ENCODE results near the gene MAB21L3.

Gene MAB21L3

DNA sequence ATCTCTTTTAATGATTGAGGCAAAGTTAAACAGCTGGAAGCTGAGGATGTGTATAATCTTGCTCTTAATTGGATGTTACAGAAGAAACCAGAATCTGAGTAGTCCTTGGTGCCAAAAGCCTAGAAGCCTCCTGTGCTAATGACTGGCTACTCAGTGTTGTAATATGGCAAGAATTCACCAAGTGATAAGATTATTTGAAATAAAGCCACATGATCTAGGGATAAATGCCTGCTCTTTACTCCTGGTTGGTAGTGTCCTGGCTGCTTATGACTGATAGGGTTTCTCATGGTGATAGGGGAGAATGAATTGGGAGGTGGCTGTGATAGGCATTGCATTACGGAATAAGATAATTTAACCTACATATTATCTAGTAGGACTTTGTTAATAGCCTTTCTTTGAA is 13.6 kb upstream of the MAB21L3 start:
- H3K36me3 ChIP-seq (ENCODE audit: insufficient read depth, low read length): no peaks in the 10 kb centered on the region
- H3K79me2 ChIP-seq (ENCODE audit: insufficient read depth, low read length): no peaks in the 10 kb centered on the region
- H3K9ac ChIP-seq (ENCODE audit: low read length): no peak overlapping the region
- no peaks in the 10 kb centered on the region for H3F3A ChIP-seq (ENCODE audit: insufficient read depth, low read length)
- H2AFZ ChIP-seq (ENCODE audit: low read length): no peak overlapping the region
- no peaks in the 10 kb centered on the region for H3K4me1 ChIP-seq (ENCODE audit: insufficient read depth, low read length, severe bottlenecking)
- TF ChIP-seq EZH2 (IDR thresholded peaks at IDR 0.05; ENCODE audit: borderline replicate concordance, low read length): no peak
- TF ChIP-seq, protein P1, sequence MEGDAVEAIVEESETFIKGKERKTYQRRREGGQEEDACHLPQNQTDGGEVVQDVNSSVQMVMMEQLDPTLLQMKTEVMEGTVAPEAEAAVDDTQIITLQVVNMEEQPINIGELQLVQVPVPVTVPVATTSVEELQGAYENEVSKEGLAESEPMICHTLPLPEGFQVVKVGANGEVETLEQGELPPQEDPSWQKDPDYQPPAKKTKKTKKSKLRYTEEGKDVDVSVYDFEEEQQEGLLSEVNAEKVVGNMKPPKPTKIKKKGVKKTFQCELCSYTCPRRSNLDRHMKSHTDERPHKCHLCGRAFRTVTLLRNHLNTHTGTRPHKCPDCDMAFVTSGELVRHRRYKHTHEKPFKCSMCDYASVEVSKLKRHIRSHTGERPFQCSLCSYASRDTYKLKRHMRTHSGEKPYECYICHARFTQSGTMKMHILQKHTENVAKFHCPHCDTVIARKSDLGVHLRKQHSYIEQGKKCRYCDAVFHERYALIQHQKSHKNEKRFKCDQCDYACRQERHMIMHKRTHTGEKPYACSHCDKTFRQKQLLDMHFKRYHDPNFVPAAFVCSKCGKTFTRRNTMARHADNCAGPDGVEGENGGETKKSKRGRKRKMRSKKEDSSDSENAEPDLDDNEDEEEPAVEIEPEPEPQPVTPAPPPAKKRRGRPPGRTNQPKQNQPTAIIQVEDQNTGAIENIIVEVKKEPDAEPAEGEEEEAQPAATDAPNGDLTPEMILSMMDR (IDR thresholded peaks at IDR 0.05; ENCODE audit: low read length): no peak
- no peaks in the 10 kb centered on the region for H3K27me3 ChIP-seq (ENCODE audit: insufficient read depth, low read length)
- H4K20me1 ChIP-seq (ENCODE audit: insufficient read depth, low read length): no peaks in the 10 kb centered on the region
- H3K9me3 ChIP-seq (ENCODE audit: low read length): no peaks in the 10 kb centered on the region
- no peaks in the 10 kb centered on the region for H3K9me2 ChIP-seq (ENCODE audit: low read depth, low read length)
- no peak overlapping the region for H3K4me3 ChIP-seq (ENCODE audit: low read depth, low read length, poor library complexity, severe bottlenecking)
- no peak overlapping the region for H3K4me2 ChIP-seq (ENCODE audit: low read length)
- no peak overlapping the region for H3K27ac ChIP-seq (ENCODE audit: low read depth, low read length, poor library complexity, severe bottlenecking)

- Histone ChIP-seq H3F3A (ENCODE audit: insufficient read depth, low read length) (no peaks in the 10 kb centered on the region), H3K4me1 (ENCODE audit: insufficient read depth, low read length, severe bottlenecking) (no peaks in the 10 kb centered on the region), H3K79me2 (ENCODE audit: insufficient read depth, low read length) (no peaks in the 10 kb centered on the region), H2AFZ (ENCODE audit: low read length) (no peak overlapping the region), H3K36me3 (ENCODE audit: insufficient read depth, low read length) (no peaks in the 10 kb centered on the region), H3K4me3 (ENCODE audit: low read depth, low read length, poor library complexity, severe bottlenecking) (no peak overlapping the region), H3K4me2 (ENCODE audit: low read length) (no peak overlapping the region), H3K27me3 (ENCODE audit: insufficient read depth, low read length) (no peaks in the 10 kb centered on the region), H3K9me3 (ENCODE audit: low read length) (no peaks in the 10 kb centered on the region), H4K20me1 (ENCODE audit: insufficient read depth, low read length) (no peaks in the 10 kb centered on the region), H3K27ac (ENCODE audit: low read depth, low read length, poor library complexity, severe bottlenecking) (no peak overlapping the region), H3K9me2 (ENCODE audit: low read depth, low read length) (no peaks in the 10 kb centered on the region), H3K9ac (ENCODE audit: low read length) (no peak overlapping the region)
- TF ChIP-seq, protein P1 (IDR thresholded peaks at IDR 0.05; ENCODE audit: low read length): no peak
- no peak for TF ChIP-seq EZH2 (IDR thresholded peaks at IDR 0.05; ENCODE audit: borderline replicate concordance, low read length)
Observed at GRCh38 chr1:116099379-116099778, 11.8 kb upstream of the MAB21L3 start.

GRCh38 chr1:116099919-116100318 is 11.3 kb upstream of the MAB21L3 start:
- Histone ChIP-seq H3K4me3 (ENCODE audit: low read depth, low read length, poor library complexity, severe bottlenecking) (no peak overlapping the region), H3K4me1 (ENCODE audit: insufficient read depth, low read length, severe bottlenecking) (no peaks in the 10 kb centered on the region), H3F3A (ENCODE audit: insufficient read depth, low read length) (no peaks in the 10 kb centered on the region), H3K4me2 (ENCODE audit: low read length) (no peak overlapping the region), H3K9me2 (ENCODE audit: low read depth, low read length) (no peaks in the 10 kb centered on the region), H3K36me3 (ENCODE audit: insufficient read depth, low read length) (no peaks in the 10 kb centered on the region), H3K79me2 (ENCODE audit: insufficient read depth, low read length) (no peaks in the 10 kb centered on the region), H4K20me1 (ENCODE audit: insufficient read depth, low read length) (no peaks in the 10 kb centered on the region), H3K9ac (ENCODE audit: low read length) (no peak overlapping the region), H2AFZ (ENCODE audit: low read length) (no peak overlapping the region), H3K27ac (ENCODE audit: low read depth, low read length, poor library complexity, severe bottlenecking) (no peak overlapping the region), H3K27me3 (ENCODE audit: insufficient read depth, low read length) (no peaks in the 10 kb centered on the region), H3K9me3 (ENCODE audit: low read length) (no peaks in the 10 kb centered on the region)
- TF ChIP-seq, protein P1 (IDR thresholded peaks at IDR 0.05; ENCODE audit: low read length): no peak
- no peak for TF ChIP-seq EZH2 (IDR thresholded peaks at IDR 0.05; ENCODE audit: borderline replicate concordance, low read length)

Measured in OCI-LY1 (cell line).